ENCODE results near the gene MTG2. TPM values are rescaled to one million over a fixed set of nuclear protein-coding genes. Genes with fewer than 3 reads are reported as not detected.

Gene MTG2
- total RNA-seq, 1 donor from 2014 or later = 17.6 TPM

GRCh38 chr20:62219992-62220665 lies 37.3 kb downstream of the MTG2 start, which contains the start of gene HRH3:
TSS of gene HRH3 (minus strand) at chr20:62220278. CDS start at chr20:62219970, 308 bp downstream.
- no peak for DNase-seq (ENCODE audit: low read depth, low spot score)

DNA sequence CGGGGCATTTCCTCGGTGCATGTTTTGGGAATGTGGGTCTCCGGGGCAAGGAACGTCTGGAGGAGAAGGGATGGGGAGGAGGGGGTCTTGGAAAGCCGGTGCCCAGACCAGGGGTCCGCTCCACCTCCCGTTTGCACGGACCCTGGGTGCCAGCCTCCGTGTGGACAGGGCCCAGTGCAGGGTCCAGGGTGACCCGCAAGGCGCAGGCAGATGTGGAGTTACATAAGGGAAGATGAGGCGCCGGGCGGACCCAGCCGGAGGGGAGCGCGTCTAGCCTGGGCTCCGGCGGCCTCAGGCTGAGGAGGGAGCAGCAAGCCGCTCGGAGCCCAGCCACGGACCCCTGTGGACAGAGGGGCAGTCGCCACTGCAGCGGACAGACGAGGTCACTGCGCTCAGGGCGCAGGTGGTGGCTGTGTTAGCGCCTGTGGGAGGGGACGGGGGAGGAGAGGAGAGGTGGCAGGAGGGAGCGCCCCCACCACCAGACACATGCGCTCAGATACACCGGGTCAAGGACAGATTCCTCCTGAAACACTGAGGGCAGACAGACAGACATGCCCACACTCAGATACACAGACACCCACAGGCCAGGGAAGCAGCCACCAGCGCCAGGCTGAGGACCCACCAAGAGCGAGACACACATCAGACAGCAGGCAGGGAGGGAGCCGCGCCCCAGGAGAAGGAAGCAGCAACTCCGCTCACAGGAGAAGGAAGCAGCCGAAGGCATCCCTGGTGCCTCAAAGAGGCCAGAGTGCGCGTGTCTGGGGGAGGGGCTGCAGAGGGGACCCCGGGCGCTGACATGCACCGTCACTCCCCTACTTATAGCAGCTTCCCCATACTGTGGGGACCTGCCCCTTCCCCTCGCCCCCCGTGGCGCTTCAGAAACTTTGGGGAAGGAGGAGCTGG lies 38.1 kb downstream of the MTG2 start:
- DNase-seq (ENCODE audit: low read depth, low spot score) = no peak

GRCh38 chr20:62222266-62222850 lies 39.5 kb downstream of the MTG2 start:
- DNase-seq (ENCODE audit: low read depth, low spot score) = no peak

DNA sequence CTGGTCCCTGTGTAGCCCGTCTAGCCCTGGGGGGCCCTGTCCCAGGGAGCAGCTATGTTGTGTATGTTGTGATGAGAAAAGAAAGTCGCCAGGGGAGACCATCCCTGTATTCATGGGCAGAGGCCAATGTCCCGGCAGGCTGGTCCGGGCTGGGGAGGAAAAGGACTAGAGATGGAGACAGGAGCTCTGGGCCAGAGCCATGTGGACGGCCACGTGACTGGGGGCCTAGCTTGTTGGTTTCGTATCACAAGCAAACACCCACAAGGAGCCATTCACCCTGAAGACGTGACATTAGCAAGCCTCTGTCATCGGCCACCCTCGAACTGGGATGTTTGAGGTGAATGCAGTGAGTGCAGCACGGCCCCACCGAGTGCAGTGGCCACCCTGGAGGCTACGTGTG lies 40.1 kb downstream of the MTG2 start:
- no peak for DNase-seq (ENCODE audit: low read depth, low spot score)

- DNase-seq (ENCODE audit: low read depth, low spot score) = no peak
Measured at GRCh38 chr20:62223571-62223970, 40.7 kb downstream of the MTG2 start.

DNA sequence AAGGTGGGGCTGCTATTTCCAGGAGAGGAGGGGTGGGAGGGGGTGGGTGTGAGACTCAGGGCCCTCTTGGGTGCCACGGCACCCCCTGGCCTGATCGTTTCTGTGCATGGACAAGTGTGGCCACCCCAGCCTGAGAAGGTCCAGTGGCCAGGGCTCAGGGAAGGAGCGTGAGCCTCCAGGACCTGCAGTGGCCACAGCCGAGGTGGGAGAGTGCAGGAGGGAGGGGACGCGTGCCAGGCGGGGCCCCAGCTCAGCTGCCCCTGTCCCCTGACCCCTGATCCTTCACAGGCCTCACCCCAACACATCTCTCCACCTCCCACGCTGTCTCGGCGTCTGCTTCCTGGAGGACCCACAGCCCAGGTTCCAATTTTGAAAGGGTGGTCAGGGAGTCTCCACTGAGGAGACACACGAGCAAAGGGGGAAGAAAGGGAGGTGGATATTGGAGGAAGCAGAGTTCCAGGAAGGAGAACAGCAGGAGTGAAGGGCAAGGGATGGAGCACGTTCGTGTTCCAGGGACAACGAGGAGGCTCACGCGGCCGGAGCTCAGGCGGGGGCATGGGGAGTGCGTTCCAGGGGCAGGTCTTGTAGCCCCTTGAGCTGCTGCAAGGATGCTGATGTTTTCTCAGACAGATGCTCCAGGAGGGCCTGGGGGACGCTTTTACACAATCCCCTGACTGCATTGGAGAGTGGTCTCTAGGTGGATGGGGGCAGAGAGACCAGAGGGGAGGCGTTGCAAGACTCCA lies 41.5 kb downstream of the MTG2 start:
- no peak for DNase-seq (ENCODE audit: low read depth, low spot score)

- no peak for DNase-seq (ENCODE audit: low read depth, low spot score)
Measured at GRCh38 chr20:62225026-62225425, 42.2 kb downstream of the MTG2 start.

GRCh38 chr20:62225820-62226635 lies 43.2 kb downstream of the MTG2 start:
- DNase-seq (ENCODE audit: low read depth, low spot score) = no peak

- no peak for DNase-seq (ENCODE audit: low read depth, low spot score)
Measured at GRCh38 chr20:62226707-62227590, 44.1 kb downstream of the MTG2 start.

- no peak for DNase-seq (ENCODE audit: low read depth, low spot score)
Measured at GRCh38 chr20:62227591-62227976, 44.8 kb downstream of the MTG2 start.

- DNase-seq (ENCODE audit: low read depth, low spot score) = no peak
Measured at GRCh38 chr20:62227977-62228958, 45.4 kb downstream of the MTG2 start.

DNA sequence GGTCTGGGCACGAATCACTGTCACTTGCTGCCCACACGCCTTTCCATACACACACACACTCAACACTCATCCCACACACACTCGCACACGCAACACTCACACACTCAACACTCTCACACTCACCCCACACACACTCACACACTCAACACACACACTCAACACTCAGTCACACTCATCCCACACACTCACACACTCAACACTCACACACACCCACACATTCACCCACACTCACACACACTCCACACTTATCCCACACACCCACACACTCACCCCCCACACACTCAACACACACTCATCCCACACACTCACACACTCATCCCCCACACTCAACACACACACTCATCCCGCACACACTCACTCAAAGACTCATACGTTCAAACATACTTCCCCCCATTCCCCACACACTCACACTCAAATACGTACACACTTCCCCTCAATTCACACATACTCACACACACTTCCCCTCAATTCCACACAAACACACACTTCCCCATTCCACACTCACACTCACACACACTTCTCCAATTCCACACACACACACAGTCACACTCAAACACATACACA lies 46.2 kb downstream of the MTG2 start:
- no peak for DNase-seq (ENCODE audit: low read depth, low spot score)

DNA sequence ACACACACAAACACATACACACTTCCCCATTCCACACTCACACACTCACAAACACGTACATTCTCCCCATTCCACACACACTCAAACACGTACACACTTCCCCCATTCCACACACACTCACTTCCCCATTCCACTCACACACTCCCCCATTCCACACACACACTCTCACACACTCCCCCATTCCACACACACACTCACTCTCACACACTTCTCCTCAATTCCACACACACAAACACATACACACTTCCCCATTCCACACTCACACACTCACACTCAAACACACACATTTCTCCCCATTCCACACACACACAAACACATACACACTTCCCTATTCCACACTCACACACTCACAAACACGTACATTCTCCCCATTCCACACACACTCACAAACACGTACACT lies 46.8 kb downstream of the MTG2 start:
- no peak for DNase-seq (ENCODE audit: low read depth, low spot score)

DNA sequence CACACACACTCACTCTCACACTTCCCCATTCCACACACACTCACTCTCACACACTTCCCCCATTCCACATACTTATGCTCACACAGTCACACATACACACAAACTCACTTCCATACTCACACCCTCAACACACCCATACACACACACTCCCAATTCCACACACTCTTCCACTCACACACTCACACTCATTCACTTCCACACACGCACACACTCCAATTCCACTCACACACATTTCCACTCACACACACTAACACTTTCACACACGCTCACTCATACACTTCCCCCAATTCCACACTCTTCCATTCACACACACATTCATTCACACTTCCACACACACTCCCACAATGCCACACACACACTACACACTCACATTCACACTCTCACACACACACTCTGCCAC lies 47.4 kb downstream of the MTG2 start:
- no peak for DNase-seq (ENCODE audit: low read depth, low spot score)

- no peak for DNase-seq (ENCODE audit: low read depth, low spot score)
Measured at GRCh38 chr20:62230696-62231095, 47.9 kb downstream of the MTG2 start.

- DNase-seq (ENCODE audit: low read depth, low spot score) = no peak
Measured at GRCh38 chr20:62231292-62231691, 48.5 kb downstream of the MTG2 start.

DNA sequence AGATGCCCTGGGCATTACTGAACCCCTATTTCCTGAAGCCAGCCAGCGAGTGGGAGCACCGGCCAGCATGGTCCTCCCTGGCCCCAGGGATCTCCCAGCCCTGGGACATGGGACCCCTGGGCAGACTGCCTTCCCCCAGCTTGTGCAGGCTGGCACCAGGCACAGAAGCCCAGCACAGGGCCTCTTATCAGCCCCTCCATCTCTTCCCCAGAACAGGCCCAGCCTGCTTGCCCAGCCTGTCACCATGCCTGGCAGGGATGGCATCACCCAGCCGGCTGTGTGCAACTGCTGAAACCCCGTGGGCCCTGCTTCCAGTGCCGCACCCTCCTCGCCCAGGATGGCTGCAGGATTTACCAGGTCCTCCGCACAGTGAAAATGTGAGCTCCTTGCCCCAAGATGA lies 49.4 kb downstream of the MTG2 start:
- no peak for DNase-seq (ENCODE audit: low read depth, low spot score)

Measured in pulmonary artery endothelial cell (primary cell).